HCT116 (cell line): ENCODE measurements around the gene OCRL. TPM values are rescaled to one million over a fixed set of nuclear protein-coding genes. Genes with fewer than 3 reads are reported as not detected.

Experiments used
- ATAC-seq: fragments of 200-7000 bp; cut with Tn5 transposase; 2 replicates; pipeline ENCODE4 v1.9.1; 2020; ENCODE audit warnings: mild to moderate bottlenecking, moderate library complexity
- BruUV-seq: library from RNA; stranded (reverse); fragments of 400-500 nt; replicated peaks from 2 replicates; lab custom pipeline; 2021; lab: Mats Ljungman, UMichigan
- CTCF ChIA-PET: fragments of 300-600 bp; sonication (Branson Sonifier 250); formaldehyde crosslinking; loops from one replicate; lab custom pipeline; 2021; ENCODE audit warnings: antibody characterized with exemption; lab: Charles Lee
- POLR2A ChIA-PET: fragments of 300-600, 350-600 bp; sonication (Branson Sonifier 250); formaldehyde crosslinking; loops from one replicate; lab custom pipeline; 2021; ENCODE audit warnings: antibody characterized with exemption; lab: Charles Lee
- RAD21 ChIA-PET, 2 experiments: fragments of 300-600 bp; sonication (Branson Sonifier 250); formaldehyde crosslinking; loops; one replicate each; lab custom pipeline; 2023; ENCODE audit warnings: low total read pairs in 2 of 2; ENCODE audit not compliant: uncharacterized antibody in 2 of 2, unreplicated experiment in 2 of 2, low non-redundant PET in 1 of 2; lab: Charles Lee
- DNase-seq: peaks from one replicate; pipeline ENCODE4 v3.0.0-alpha.2; 2010; ENCODE audit warnings: low read depth, low spot score
- H2AFZ ChIP-seq: fragments of 200-600 bp; shearing (Covaris generic), sonication (generic); 2 replicates; pipeline ENCODE4 v1.6.1; 2017; ENCODE audit warnings: low read depth, mixed run types, mixed read lengths, antibody characterized with exemption, low read length; ENCODE audit not compliant: poor library complexity, severe bottlenecking
- H3K27ac ChIP-seq: 2 replicates; pipeline ENCODE4 v1.5.1; 2012; ENCODE audit warnings: low read depth, low read length
- H3K27me3 ChIP-seq: fragments of 200-600 bp; sonication (generic); 2 replicates; pipeline ENCODE4 v1.6.1; 2016; ENCODE audit warnings: mixed run types, low read length, mixed read lengths; ENCODE audit not compliant: insufficient read depth
- H3K36me3 ChIP-seq, 2 experiments: fragments of 200-500 bp in 1 of 2; fragments of 200-600 bp in 1 of 2; sonication (Bioruptor generic) in 1 of 2; sonication (generic) in 1 of 2; 2 replicates each; pipeline versions ENCODE4 v1.5.1 to v1.6.1; 2014 to 2016; ENCODE audit warnings: low read length in 2 of 2, inconsistent platforms in 1 of 2, mixed read lengths in 1 of 2, mixed run types in 1 of 2; ENCODE audit not compliant: insufficient read depth in 2 of 2, control insufficient read depth in 1 of 2
- H3K4me1 ChIP-seq, 2 experiments: fragments of 200-600 bp in 1 of 2; sonication (generic) in 1 of 2; 2 replicates each; pipeline versions ENCODE4 v1.5.1 to v1.6.1; 2012 to 2017; ENCODE audit warnings: low read length in 2 of 2, inconsistent platforms in 1 of 2, mild to moderate bottlenecking in 1 of 2, mixed read lengths in 1 of 2, mixed run types in 1 of 2, moderate library complexity in 1 of 2; ENCODE audit not compliant: insufficient read depth in 2 of 2, control insufficient read depth in 1 of 2
- H3K4me2 ChIP-seq: fragments of 200-600 bp; sonication (generic); 2 replicates; pipeline ENCODE4 v1.6.1; 2017; ENCODE audit warnings: mixed run types, low read length, mixed read lengths
- H3K4me3 ChIP-seq, 2 experiments: fragments of 200-600 bp in 1 of 2; sonication (generic) in 1 of 2; replicated peaks in 1 of 2; 2 replicates each; pipeline ENCODE4 v1.5.1; 2011 to 2016; ENCODE audit warnings: low read length in 2 of 2, control low read depth in 1 of 2, low read depth in 1 of 2, mild to moderate bottlenecking in 1 of 2, mixed read lengths in 1 of 2, mixed run types in 1 of 2
- H3K79me2 ChIP-seq: fragments of 200-600 bp; sonication (generic); 2 replicates; pipeline ENCODE4 v1.6.1; 2017; ENCODE audit warnings: mild to moderate bottlenecking, mixed run types, low read length, moderate library complexity, mixed read lengths; ENCODE audit not compliant: insufficient read depth
- H3K9ac ChIP-seq: fragments of 200-600 bp; sonication (generic); 2 replicates; pipeline ENCODE4 v1.6.1; 2016; ENCODE audit warnings: low read length, mixed read lengths
- H3K9me2 ChIP-seq: fragments of 200-600 bp; sonication (generic), shearing (Covaris generic); 2 replicates; pipeline ENCODE4 v1.6.1; 2017; ENCODE audit warnings: mixed run types, mild to moderate bottlenecking, moderate library complexity; ENCODE audit not compliant: insufficient read depth
- H3K9me3 ChIP-seq, 2 experiments: fragments of 200-500 bp in 1 of 2; fragments of 200-600 bp in 1 of 2; sonication (Bioruptor generic) in 1 of 2; sonication (generic) in 1 of 2; 2 replicates each; pipeline ENCODE4 v1.6.1; 2014 to 2017; ENCODE audit warnings: low read length in 2 of 2, mixed read lengths in 2 of 2, inconsistent platforms in 1 of 2, low read depth in 1 of 2, mild to moderate bottlenecking in 1 of 2, mixed run types in 1 of 2, moderate library complexity in 1 of 2; ENCODE audit not compliant: control insufficient read depth in 1 of 2, insufficient read depth in 1 of 2
- H4K20me1 ChIP-seq: fragments of 200-600 bp; sonication (generic), shearing (Covaris generic); 2 replicates; pipeline ENCODE4 v1.6.1; 2017; ENCODE audit warnings: mixed run types, mild to moderate bottlenecking, moderate library complexity; ENCODE audit not compliant: insufficient read depth
- ATF3 ChIP-seq: IDR thresholded peaks from 2 replicates; pipeline ENCODE4 v1.6.1; 2012
- CBX3 ChIP-seq: IDR thresholded peaks from 2 replicates; pipeline ENCODE4 v1.6.1; 2012; ENCODE audit warnings: low read depth
- CEBPB ChIP-seq: IDR thresholded peaks from 2 replicates; pipeline ENCODE4 v1.6.1; 2012; ENCODE audit warnings: low read depth
- CTCF ChIP-seq, 3 experiments: fragments of 200-600 bp in 1 of 3; sonication (generic) in 1 of 3; IDR thresholded peaks in 2 of 3; conservative IDR thresholded peaks in 1 of 3; 2 replicates each; pipeline ENCODE4 v1.5.1; 2012 to 2017; ENCODE audit warnings: low read depth in 2 of 3, low read length in 2 of 3, antibody characterized with exemption in 1 of 3, borderline replicate concordance in 1 of 3, control low read depth in 1 of 3, mild to moderate bottlenecking in 1 of 3, mixed read lengths in 1 of 3, mixed run types in 1 of 3, moderate library complexity in 1 of 3; ENCODE audit not compliant: insufficient read depth in 1 of 3
- EGR1 ChIP-seq: IDR thresholded peaks from 2 replicates; pipeline ENCODE4 v1.6.1; 2012; ENCODE audit warnings: low read depth
- ELF1 ChIP-seq: IDR thresholded peaks from 2 replicates; pipeline ENCODE4 v1.6.1; 2012; ENCODE audit warnings: low read depth, borderline replicate concordance
- EZH2 ChIP-seq: fragments of 200-600 bp; sonication (generic); IDR thresholded peaks from 2 replicates; pipeline ENCODE4 v1.6.1; 2017; ENCODE audit warnings: antibody characterized with exemption, mixed run types
- FOSL1 ChIP-seq: IDR thresholded peaks from 2 replicates; pipeline ENCODE4 v1.6.1; 2012; ENCODE audit warnings: low read depth
- MAX ChIP-seq: IDR thresholded peaks from 2 replicates; pipeline ENCODE4 v1.6.1; 2012
- POLR2A ChIP-seq: IDR thresholded peaks from 2 replicates; pipeline ENCODE4 v1.7.0; 2011; ENCODE audit warnings: borderline replicate concordance; ENCODE audit not compliant: insufficient read depth, insufficient read length; ENCODE audit errors: extremely low read depth
- POLR2AphosphoS5 ChIP-seq: IDR thresholded peaks from 2 replicates; pipeline ENCODE4 v1.6.1; 2011; ENCODE audit warnings: mild to moderate bottlenecking, low read depth, low read length, moderate library complexity
- RAD21 ChIP-seq: IDR thresholded peaks from 2 replicates; pipeline ENCODE4 v1.6.1; 2012; ENCODE audit warnings: low read depth, mild to moderate bottlenecking
- SIN3A ChIP-seq: IDR thresholded peaks from 2 replicates; pipeline ENCODE4 v1.6.1; 2012; ENCODE audit warnings: low read depth
- SP1 ChIP-seq: IDR thresholded peaks from 2 replicates; pipeline ENCODE4 v1.6.1; 2012; ENCODE audit warnings: low read depth
- SRF ChIP-seq: IDR thresholded peaks from 2 replicates; pipeline ENCODE4 v1.6.1; 2012; ENCODE audit warnings: low read depth
- TCF7L2 ChIP-seq: IDR thresholded peaks from 2 replicates; pipeline ENCODE4 v1.7.0; 2011; ENCODE audit warnings: borderline replicate concordance, inconsistent platforms; ENCODE audit not compliant: insufficient read depth, insufficient read length; ENCODE audit errors: extremely low read depth
- YY1 ChIP-seq: IDR thresholded peaks from 2 replicates; pipeline ENCODE4 v1.6.1; 2011; ENCODE audit warnings: low read length, low read depth, moderate library complexity, mild to moderate bottlenecking; ENCODE audit not compliant: insufficient replicate concordance; ENCODE audit errors: extremely low read depth
- ZBTB33 ChIP-seq: IDR thresholded peaks from 2 replicates; pipeline ENCODE4 v1.6.1; 2011; ENCODE audit warnings: mild to moderate bottlenecking, low read length, moderate library complexity; ENCODE audit not compliant: insufficient replicate concordance; ENCODE audit errors: extremely low read depth
- intact Hi-C: fragments of 100-400 bp; cut with micrococcal nuclease; formaldehyde crosslinking; loops from 2 replicates; pipeline ENCODE4 v1.10.0; 2022
- total RNA-seq: library from RNA; stranded (reverse); gene quantifications from one replicate; pipeline ENCODE4 v1.2.1, GENCODE V29; 2021; ENCODE audit not compliant: unreplicated experiment

Gene OCRL
- total RNA-seq, 1 experiment from 2014 or later = 19.8 TPM

GRCh38 chrX:129599499-129599898 is 59.4 kb downstream of the OCRL start:
- no peak for DNase-seq
- ChIA-PET RAD21 (no interaction called here), CTCF (no interaction called here), POLR2A (no interaction called here)
- no peak for TF ChIP-seq EGR1
- no peak for TF ChIP-seq POLR2A
- no peak for TF ChIP-seq SRF
- TF ChIP-seq CEBPB = no peak
- no peak for TF ChIP-seq RAD21
- TF ChIP-seq SP1 = no peak
- TF ChIP-seq FOSL1 = no peak
- TF ChIP-seq SIN3A = no peak
- TF ChIP-seq ELF1 = no peak
- TF ChIP-seq TCF7L2 = no peak
- no peak for TF ChIP-seq CTCF (IDR thresholded peaks at IDR 0.05 in 2 of 3, conservative IDR thresholded peaks at IDR 0.05 in 1 of 3; ENCODE audit: borderline replicate concordance in 1 of 3, insufficient read depth in 1 of 3, low read depth in 2 of 3, low read length in 2 of 3)
- TF ChIP-seq ATF3 = no peak
- no peak for TF ChIP-seq ZBTB33
- TF ChIP-seq POLR2AphosphoS5 = no peak
- TF ChIP-seq YY1 = no peak
- TF ChIP-seq CBX3 = no peak
- TF ChIP-seq EZH2 = no peak
- no peak for TF ChIP-seq MAX
- Histone ChIP-seq H3K9me2 (no peaks in the 10 kb centered on the region), H3K4me1 (peaks cover 5 to 9% of the 10 kb centered on the region in 2 experiments; a peak in 2 of 4 replicates), H3K9ac (no peak overlapping the region), H4K20me1 (no peaks in the 10 kb centered on the region), H3K27me3 (no peaks in the 10 kb centered on the region), H2AFZ (no peak overlapping the region), H3K79me2 (no peaks in the 10 kb centered on the region), H3K9me3 (no peaks in the 10 kb centered on the region), H3K36me3 (no peaks in the 10 kb centered on the region), H3K4me2 (no peak overlapping the region), H3K4me3 (no peak overlapping the region), H3K27ac (no peak overlapping the region)
- BruUV-seq = no TSS peak
- no peak for ATAC-seq
- intact Hi-C loops = no loop called here
